Colonic mucosa (tissue), 4 donors: ENCODE measurements around the gene S100A4. TPM values are rescaled to one million over a fixed set of nuclear protein-coding genes. Genes with fewer than 3 reads are reported as not detected.

ENCODE experiments used
- DNase-seq: peaks from one replicate; pipeline ENCODE4 v3.0.0-alpha.2; 2020
- H3K27ac ChIP-seq: fragments of 200-600 bp; one replicate; pipeline ENCODE4 v1.8.0; 2021
- H3K27me3 ChIP-seq: fragments of 200-600 bp; one replicate; pipeline ENCODE4 v1.8.0; 2021
- H3K36me3 ChIP-seq: fragments of 200-600 bp; one replicate; pipeline ENCODE4 v1.8.0; 2021
- H3K4me1 ChIP-seq: fragments of 200-600 bp; one replicate; pipeline ENCODE4 v1.8.0; 2021; ENCODE audit warnings: mild to moderate bottlenecking
- H3K4me3 ChIP-seq: fragments of 200-600 bp; one replicate; pipeline ENCODE4 v1.8.0; 2021
- H3K9ac ChIP-seq, 2 donors: one replicate each; pipeline ENCODE4 v1.7.0; 2013; ENCODE audit warnings: control low read depth in 2 of 2, low read depth in 2 of 2, low read length in 2 of 2
- H3K9me3 ChIP-seq: fragments of 200-600 bp; one replicate; pipeline ENCODE4 v1.8.0; 2021
- intact Hi-C: fragments of 100-400 bp; cut with DNase I; formaldehyde crosslinking; loops from one replicate; pipeline ENCODE4 v1.14.1; 2022
- total RNA-seq, 2 donors: library from RNA; stranded (reverse); fragmentation: NEBNext Ultra II Directional in 1 of 2; extraction: Animal tissue kit (Norgen Biotek cat#: 25700) in 1 of 2; gene quantifications; one replicate each; pipeline ENCODE4 v1.2.1, GENCODE V29; 2021
- TF ChIP-seq, protein P1 (sequence below): fragments of 200-600 bp; IDR thresholded peaks from one replicate; pipeline ENCODE4 v1.8.0; 2022; ENCODE audit warnings: antibody characterized with exemption, mild to moderate bottlenecking
- donor health status: healthy.
- donor health status: DM: no; HTN: no; CAD: no.
- donor health status: DM: no; HTN: no; CAD: no.

Gene S100A4
- total RNA-seq, 2 donors from 2014 or later: 41.8 to 83.8 TPM

DNA sequence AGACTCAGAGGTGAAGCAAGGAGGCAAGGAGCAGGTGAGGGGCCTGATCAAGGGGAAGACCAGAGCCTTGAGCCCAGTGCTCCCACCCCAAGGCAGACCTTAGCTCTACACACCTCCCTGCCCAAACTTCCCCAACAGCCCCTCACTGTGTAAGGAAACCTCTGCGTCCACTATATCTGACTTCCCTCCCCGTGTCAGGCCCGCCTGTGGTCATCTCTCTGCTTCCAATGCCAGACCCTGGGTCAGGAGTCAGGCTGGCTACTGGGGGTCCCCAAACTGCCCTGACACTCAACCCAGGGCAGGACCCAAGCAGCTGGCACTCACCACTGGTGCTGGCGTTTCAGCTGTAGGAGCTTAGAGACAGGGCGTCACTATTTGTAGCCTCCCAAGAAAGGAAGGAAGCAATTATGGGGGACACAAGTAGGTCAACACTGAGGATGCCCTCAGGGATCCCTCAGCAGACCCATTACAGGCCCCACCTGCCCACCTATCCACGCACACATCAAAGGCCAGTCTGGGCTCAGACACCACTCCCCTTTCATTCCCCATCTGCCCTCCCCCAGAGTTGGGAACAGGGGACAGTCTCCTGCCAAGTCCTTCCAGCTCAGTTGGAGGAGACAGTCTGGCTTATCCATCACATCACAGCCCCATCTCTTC is 4.3 kb upstream of the S100A4 start:
- H3K36me3 ChIP-seq: no peaks in the 10 kb centered on the region
- H3K27ac ChIP-seq: no peak overlapping the region
- DNase-seq: no peak
- H3K9me3 ChIP-seq: no peaks in the 10 kb centered on the region
- H3K27me3 ChIP-seq: no peaks in the 10 kb centered on the region
- H3K9ac ChIP-seq: no peak overlapping the region
- intact Hi-C loops: no loop called here
- H3K4me3 ChIP-seq: no peak overlapping the region
- TF ChIP-seq, protein P1, sequence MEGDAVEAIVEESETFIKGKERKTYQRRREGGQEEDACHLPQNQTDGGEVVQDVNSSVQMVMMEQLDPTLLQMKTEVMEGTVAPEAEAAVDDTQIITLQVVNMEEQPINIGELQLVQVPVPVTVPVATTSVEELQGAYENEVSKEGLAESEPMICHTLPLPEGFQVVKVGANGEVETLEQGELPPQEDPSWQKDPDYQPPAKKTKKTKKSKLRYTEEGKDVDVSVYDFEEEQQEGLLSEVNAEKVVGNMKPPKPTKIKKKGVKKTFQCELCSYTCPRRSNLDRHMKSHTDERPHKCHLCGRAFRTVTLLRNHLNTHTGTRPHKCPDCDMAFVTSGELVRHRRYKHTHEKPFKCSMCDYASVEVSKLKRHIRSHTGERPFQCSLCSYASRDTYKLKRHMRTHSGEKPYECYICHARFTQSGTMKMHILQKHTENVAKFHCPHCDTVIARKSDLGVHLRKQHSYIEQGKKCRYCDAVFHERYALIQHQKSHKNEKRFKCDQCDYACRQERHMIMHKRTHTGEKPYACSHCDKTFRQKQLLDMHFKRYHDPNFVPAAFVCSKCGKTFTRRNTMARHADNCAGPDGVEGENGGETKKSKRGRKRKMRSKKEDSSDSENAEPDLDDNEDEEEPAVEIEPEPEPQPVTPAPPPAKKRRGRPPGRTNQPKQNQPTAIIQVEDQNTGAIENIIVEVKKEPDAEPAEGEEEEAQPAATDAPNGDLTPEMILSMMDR: no peak
- H3K4me1 ChIP-seq: peaks cover 11% of the 10 kb centered on the region

DNA sequence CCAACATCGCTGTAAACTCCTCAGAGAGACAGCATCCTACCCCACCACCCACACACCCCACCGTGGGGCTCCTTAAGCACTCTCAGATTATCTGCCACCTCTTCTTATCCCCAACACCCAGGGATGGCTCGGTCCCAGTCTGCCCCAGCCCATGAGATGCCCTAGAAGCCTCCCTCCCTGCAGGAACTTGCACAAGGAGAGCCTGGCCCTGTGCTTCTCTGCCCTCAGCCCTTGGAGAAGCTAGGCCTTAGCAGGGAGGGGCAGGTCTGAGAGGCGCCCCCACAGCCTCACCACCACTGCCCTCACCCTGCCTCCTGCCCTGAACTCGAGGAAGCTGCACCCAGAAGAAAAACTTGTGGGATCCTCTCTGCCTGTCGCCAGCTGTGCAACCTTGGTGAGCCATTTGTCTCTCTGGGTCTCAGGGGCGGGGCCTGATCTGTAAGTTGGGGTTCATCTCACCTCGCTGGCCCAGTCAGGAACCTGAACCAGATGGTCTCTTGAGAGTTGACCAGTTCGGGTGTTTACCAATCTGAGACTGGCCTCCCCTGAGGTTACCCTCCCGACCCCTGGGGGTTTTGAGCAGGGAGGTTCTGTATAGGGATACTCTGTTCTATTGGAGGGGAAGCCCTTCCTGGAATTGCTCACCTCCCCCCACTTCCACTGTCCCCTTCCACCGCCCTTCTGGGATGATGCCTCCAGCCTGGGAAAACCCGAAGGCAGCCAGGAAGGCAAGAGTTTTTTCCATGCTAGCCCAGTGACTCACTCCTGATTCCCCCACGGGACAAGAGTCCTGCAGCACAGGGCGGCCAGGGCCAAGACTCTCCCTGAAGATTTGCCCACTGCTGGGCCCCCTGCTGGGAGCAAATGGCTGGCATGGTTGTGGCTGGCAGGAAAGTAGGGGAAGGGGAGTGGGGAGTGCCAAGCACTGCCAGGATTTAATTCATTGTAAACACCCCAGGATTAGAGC is 3.4 kb upstream of the S100A4 start, which contains the start of gene S100A3:
S100A3 (minus strand) TSS at position 537 of the 967 bp plus-strand sequence. CDS start 773 bp downstream, outside the sequence.
- intact Hi-C loops: no loop called here
- TF ChIP-seq, protein P1: no peak
- Histone ChIP-seq H3K9me3 (no peaks in the 10 kb centered on the region), H3K4me1 (peaks cover 20% of the 10 kb centered on the region), H3K4me3 (no peak within 1 kb of the TSS), H3K27me3 (no peaks in the 10 kb centered on the region), H3K36me3 (no peaks in the 10 kb centered on the region), H3K27ac (peak within 1 kb of the TSS; percentile 30), H3K9ac (peak within 1 kb of the TSS; percentile 23 to 28)
- DNase-seq: peak; percentile 17

DNA sequence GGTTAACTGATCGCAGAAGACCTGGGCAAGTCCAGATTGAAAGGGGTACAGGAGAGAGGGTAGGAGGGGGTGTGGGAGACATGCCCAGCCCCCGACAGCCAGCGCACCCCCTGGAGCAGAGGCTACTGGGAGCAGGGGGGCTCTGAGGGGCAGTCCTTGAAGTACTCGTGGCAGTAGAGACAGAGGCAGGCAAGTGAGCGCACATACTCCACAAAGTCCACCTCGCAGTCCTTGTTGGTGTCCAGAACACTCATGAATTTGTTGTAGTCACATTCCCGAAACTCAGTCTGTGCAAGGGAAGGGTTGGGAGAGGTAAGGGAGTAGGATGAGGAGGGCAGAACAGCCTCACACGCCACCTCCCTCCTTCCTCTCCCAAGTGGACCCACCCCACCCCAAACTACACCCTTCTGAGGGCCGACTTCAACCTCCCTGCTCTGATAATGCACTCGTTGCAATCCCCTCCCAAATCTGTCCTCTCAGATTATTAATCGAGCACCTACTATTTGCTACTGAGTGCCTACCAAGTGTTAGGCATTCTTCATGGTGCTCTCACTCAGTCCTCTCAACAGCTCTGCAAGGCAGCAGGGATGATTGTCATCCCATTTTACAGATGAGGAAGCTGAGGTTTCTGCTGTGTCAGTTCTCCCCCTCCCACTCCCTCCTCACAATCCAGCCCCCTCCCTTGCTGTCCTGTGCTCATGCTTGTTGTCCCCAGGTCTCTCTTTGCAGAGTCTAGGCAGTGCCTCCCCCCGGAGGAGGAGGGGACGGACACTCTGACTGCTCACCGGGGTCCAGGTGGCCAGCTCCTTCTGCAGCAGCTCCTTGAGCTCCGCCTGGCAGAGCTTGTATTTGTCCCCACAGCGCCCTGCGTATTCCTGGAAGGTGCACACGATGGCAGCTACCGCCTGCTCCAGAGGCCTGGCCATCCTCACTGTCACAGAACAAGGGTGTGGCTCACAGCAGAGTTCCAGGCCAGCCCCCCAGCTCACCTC is 2.2 kb upstream of the S100A4 start:
- TF ChIP-seq, protein P1: no peak
- Histone ChIP-seq H3K4me1 (peaks cover 26% of the 10 kb centered on the region), H3K9ac (no peak overlapping the region), H3K27ac (no peak overlapping the region), H3K27me3 (no peaks in the 10 kb centered on the region), H3K9me3 (no peaks in the 10 kb centered on the region), H3K4me3 (no peak overlapping the region), H3K36me3 (no peaks in the 10 kb centered on the region)
- intact Hi-C loops: no loop called here
- DNase-seq: peak; percentile 15

DNA sequence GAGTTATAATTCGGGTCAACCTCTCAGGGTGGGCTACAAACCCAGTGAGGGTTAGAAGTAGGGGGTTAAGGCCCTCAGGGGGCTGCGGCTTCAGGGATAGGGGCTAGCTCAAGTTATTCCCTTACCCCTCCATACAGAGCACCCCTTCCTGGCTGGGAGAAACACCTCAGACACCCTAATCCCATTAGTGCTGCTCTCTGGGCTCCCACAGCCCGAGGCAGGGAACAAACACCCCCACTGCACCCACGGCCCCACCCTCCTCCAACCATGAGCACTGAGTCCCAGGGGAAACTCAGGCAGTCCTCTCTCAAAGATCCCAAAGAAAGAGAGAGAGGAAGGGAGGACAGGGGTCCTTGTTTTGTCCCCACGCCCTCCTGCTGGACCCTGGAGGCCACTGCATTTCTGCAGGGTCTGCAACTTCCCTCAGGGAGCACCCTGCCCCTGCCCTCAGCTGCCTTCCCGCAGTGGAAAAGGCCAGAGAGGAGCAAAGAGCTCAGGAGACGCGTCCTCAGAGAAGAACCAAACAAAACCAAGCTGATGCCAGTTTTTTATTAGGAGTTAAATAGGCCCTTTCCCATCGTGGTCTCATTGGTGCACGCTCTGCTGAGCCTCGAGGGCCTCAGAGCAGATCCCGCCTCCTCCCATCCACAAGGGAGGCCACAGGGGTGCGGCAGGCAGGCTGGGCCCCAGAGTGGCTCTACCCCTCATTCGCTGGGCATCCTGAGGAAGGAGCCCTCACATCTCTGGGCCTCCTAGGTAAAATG is 1.4 kb upstream of the S100A4 start:
- H3K27me3 ChIP-seq: no peaks in the 10 kb centered on the region
- no peak for DNase-seq
- H3K4me1 ChIP-seq: peaks cover 32% of the 10 kb centered on the region
- H3K27ac ChIP-seq: no peak overlapping the region
- intact Hi-C loops: no loop called here
- TF ChIP-seq, protein P1: no peak
- peak overlapping the region in 1 of 2 donors; percentile 23 for H3K9ac ChIP-seq
- no peaks in the 10 kb centered on the region for H3K9me3 ChIP-seq
- H3K4me3 ChIP-seq: no peak overlapping the region
- H3K36me3 ChIP-seq: no peaks in the 10 kb centered on the region
